Esophagus muscularis mucosa (tissue), 4 donors: Measurements from ENCODE around the gene GPR68. TPM values are rescaled to one million over a fixed set of nuclear protein-coding genes. Genes with fewer than 3 reads are reported as not detected.

Experiments
- DNase-seq: peaks from one replicate; pipeline ENCODE4 v3.0.0-alpha.2; 2017; ENCODE audit errors: extremely low spot score
- H3K27ac ChIP-seq, 4 donors: fragments of 200-600 bp; sonication (generic); replicated peaks in 1 of 4; 1 replicate in 3 of 4; 2 replicates in 1 of 4; pipeline ENCODE4 v1.5.1; 2016 to 2019; ENCODE audit warnings: mild to moderate bottlenecking in 1 of 4
- H3K27me3 ChIP-seq, 4 donors: fragments of 200-600 bp; sonication (generic); one replicate each; pipeline versions ENCODE4 v1.5.1 to v1.6.0; 2016 to 2019
- H3K36me3 ChIP-seq, 4 donors: fragments of 200-600 bp; sonication (generic); one replicate each; pipeline ENCODE4 v1.5.1; 2016 to 2019
- H3K4me1 ChIP-seq, 4 donors: fragments of 200-600 bp; sonication (generic); one replicate each; pipeline ENCODE4 v1.5.1; 2016 to 2019
- H3K4me3 ChIP-seq, 4 donors: fragments of 200-600 bp; sonication (generic); 1 replicate in 2 of 4; 2 replicates in 2 of 4; pipeline ENCODE4 v1.5.1; 2016 to 2019; ENCODE audit warnings: mild to moderate bottlenecking in 4 of 4, moderate library complexity in 1 of 4
- H3K9me3 ChIP-seq, 4 donors: fragments of 200-600 bp; sonication (generic); 1 replicate in 3 of 4; 2 replicates in 1 of 4; pipeline ENCODE4 v1.5.1; 2016 to 2019
- EP300 ChIP-seq: sonication (generic); formaldehyde crosslinking; IDR thresholded peaks from one replicate; pipeline ENCODE4 v1.6.1; 2017; ENCODE audit warnings: antibody characterized with exemption
- POLR2A ChIP-seq: fragments of 450-650 bp; IDR thresholded peaks from one replicate; pipeline ENCODE4 v1.6.1; 2017; ENCODE audit warnings: antibody characterized with exemption, moderate library complexity, mild to moderate bottlenecking, low read depth
- POLR2AphosphoS5 ChIP-seq, 2 donors: sonication (generic); formaldehyde crosslinking; IDR thresholded peaks; one replicate each; pipeline ENCODE4 v1.6.1; 2017; ENCODE audit warnings: antibody characterized with exemption in 2 of 2
- WGBS: methylation state at CpG from one replicate; pipeline ENCODE4 v1.1.5; 2018; 5-methylcytosine and 5-hydroxymethylcytosine counted together
- intact Hi-C: fragments of 100-400 bp; cut with DNase I; formaldehyde crosslinking; loops from one replicate; pipeline ENCODE4 v1.15.1; 2023
- total RNA-seq, 4 donors: library from RNA; depleted of rRNA; stranded (reverse); fragments of >200 nt; gene quantifications; one replicate each; pipeline versions ENCODE4 v1.1.0 to v1.2.1, GENCODE V29; 2016
- TF ChIP-seq, protein P1 (sequence below), 3 experiments: fragments of 200-600 bp in 2 of 3; fragments of 450-650 bp in 1 of 3; sonication (generic) in 2 of 3; IDR thresholded peaks; one replicate each; pipeline ENCODE4 v1.5.1; 2017 to 2019; ENCODE audit warnings: antibody characterized with exemption in 3 of 3, mild to moderate bottlenecking in 2 of 3, moderate library complexity in 1 of 3

The GPR68 gene
- 1 to 10 TPM; 1.3 to 9.1 (median 5.4) TPM for total RNA-seq

GRCh38 chr14:91244501-91244901, at the start of gene GPR68:
Gene GPR68, minus strand, starts transcription at chr14:91244704. Its CDS starts 9,654 bp downstream, at chr14:91235050.
- Histone ChIP-seq H3K4me1 (peaks cover 10 to 31% (median 18%) of the 10 kb centered on the region in 4 donors), H3K9me3 (no peaks in the 10 kb centered on the region), H3K27me3 (peaks cover 0 to 5% (median 0%) of the 10 kb centered on the region in 4 donors), H3K4me3 (peak within 1 kb of the TSS; percentile 23 to 44 (median 25)), H3K36me3 (no peaks in the 10 kb centered on the region), H3K27ac (peak within 1 kb of the TSS; percentile 22 to 65 (median 40))
- no peak for DNase-seq
- 9% methylated on average over 12 of the region's 12 CpGs for WGBS
- TF ChIP-seq POLR2A (no peak), POLR2AphosphoS5 (IDR thresholded peaks at IDR 0.05) (peak in 1 of 2 donors; percentile 45)
- intact Hi-C loops = no loop called here

DNA sequence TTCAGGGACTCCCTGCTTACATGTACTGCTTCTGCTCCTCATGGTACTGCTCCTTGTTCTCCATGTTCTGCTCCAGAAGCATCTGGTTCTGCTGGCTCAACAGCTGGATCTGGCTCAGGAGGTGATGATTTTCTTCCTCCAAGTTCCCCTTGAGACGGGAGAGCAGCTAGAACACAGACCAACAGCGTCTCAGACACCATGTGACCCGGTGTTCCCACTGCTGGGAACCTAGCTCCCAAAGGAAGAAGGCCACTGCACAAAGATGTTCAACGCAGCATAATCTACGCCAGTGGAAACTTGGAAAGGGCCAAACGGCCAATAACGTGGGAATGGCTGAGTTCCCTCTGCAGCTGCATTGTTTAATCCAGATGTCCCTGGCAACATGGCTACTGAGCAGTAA, 49.6 kb upstream of the GPR68 start:
- no peak overlapping the region for H3K4me3 ChIP-seq
- peaks cover 6 to 14% (median 13%) of the 10 kb centered on the region in 4 donors for H3K4me1 ChIP-seq
- peaks cover 0 to 38% (median 4%) of the 10 kb centered on the region in 4 donors for H3K36me3 ChIP-seq
- no peak for DNase-seq
- intact Hi-C loops = no loop called here
- H3K27me3 ChIP-seq = no peaks in the 10 kb centered on the region
- no peak overlapping the region for H3K27ac ChIP-seq
- TF ChIP-seq POLR2A (no peak), EP300 (no peak), POLR2AphosphoS5 (IDR thresholded peaks at IDR 0.05) (no peak)
- TF ChIP-seq, protein P1, sequence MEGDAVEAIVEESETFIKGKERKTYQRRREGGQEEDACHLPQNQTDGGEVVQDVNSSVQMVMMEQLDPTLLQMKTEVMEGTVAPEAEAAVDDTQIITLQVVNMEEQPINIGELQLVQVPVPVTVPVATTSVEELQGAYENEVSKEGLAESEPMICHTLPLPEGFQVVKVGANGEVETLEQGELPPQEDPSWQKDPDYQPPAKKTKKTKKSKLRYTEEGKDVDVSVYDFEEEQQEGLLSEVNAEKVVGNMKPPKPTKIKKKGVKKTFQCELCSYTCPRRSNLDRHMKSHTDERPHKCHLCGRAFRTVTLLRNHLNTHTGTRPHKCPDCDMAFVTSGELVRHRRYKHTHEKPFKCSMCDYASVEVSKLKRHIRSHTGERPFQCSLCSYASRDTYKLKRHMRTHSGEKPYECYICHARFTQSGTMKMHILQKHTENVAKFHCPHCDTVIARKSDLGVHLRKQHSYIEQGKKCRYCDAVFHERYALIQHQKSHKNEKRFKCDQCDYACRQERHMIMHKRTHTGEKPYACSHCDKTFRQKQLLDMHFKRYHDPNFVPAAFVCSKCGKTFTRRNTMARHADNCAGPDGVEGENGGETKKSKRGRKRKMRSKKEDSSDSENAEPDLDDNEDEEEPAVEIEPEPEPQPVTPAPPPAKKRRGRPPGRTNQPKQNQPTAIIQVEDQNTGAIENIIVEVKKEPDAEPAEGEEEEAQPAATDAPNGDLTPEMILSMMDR (IDR thresholded peaks at IDR 0.05) = no peak
- no peaks in the 10 kb centered on the region for H3K9me3 ChIP-seq
- WGBS = 57% methylated on average over 6 of the region's 7 CpGs

- Histone ChIP-seq H3K9me3 (no peaks in the 10 kb centered on the region), H3K4me1 (peaks cover 2 to 5% (median 4%) of the 10 kb centered on the region in 4 donors), H3K4me3 (no peak overlapping the region), H3K36me3 (peaks cover 0 to 38% (median 6%) of the 10 kb centered on the region in 4 donors), H3K27me3 (no peaks in the 10 kb centered on the region), H3K27ac (no peak overlapping the region)
- WGBS = 31% methylated on average over 12 of the region's 12 CpGs
- TF ChIP-seq, protein P1 (IDR thresholded peaks at IDR 0.05) = no peak
- TF ChIP-seq POLR2AphosphoS5 (IDR thresholded peaks at IDR 0.05) (no peak), EP300 (no peak), POLR2A (no peak)
- DNase-seq = no peak
- intact Hi-C loops = no loop called here
These were observed 48.8 kb upstream of the GPR68 start for GRCh38 chr14:91293281-91293680.

DNA sequence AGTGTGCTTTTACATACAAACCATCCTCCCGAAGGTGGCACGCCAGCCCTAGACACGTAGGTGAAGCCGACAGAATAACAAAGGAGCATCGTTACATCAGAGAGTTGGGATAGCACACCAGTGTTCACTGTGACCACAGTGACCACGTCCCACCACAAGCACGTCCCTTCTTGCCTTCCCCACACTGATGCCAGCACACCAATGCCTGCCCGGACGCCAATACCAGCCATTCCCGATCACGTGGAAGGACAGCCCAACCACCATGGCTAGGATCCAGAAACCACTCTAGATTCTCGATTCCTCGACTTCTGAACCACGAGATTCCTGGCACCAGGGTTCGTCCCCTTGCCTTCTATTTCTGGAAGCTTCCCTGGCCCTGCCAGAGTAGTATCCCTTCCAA, 48.0 kb upstream of the GPR68 start:
- Histone ChIP-seq H3K9me3 (no peaks in the 10 kb centered on the region), H3K27ac (no peak overlapping the region), H3K4me1 (no peaks in the 10 kb centered on the region), H3K27me3 (no peaks in the 10 kb centered on the region), H3K4me3 (no peak overlapping the region), H3K36me3 (peaks cover 0 to 38% (median 6%) of the 10 kb centered on the region in 4 donors)
- DNase-seq = no peak
- TF ChIP-seq EP300 = no peak
- TF ChIP-seq, protein P1 (IDR thresholded peaks at IDR 0.05) = no peak
- no peak for TF ChIP-seq POLR2A
- TF ChIP-seq POLR2AphosphoS5 (IDR thresholded peaks at IDR 0.05) = no peak
- WGBS = 85% methylated on average over 14 of the region's 15 CpGs
- intact Hi-C loops = no loop called here

GRCh38 chr14:91291786-91292405, 47.4 kb upstream of the GPR68 start:
- H3K4me1 ChIP-seq = no peaks in the 10 kb centered on the region
- H3K4me3 ChIP-seq = no peak overlapping the region
- H3K27ac ChIP-seq = no peak overlapping the region
- WGBS = 96% methylated on average over 17 of the region's 21 CpGs
- H3K27me3 ChIP-seq = no peaks in the 10 kb centered on the region
- DNase-seq = no peak
- intact Hi-C loops = no loop called here
- TF ChIP-seq POLR2A (no peak), POLR2AphosphoS5 (IDR thresholded peaks at IDR 0.05) (no peak), EP300 (no peak)
- TF ChIP-seq, protein P1 (IDR thresholded peaks at IDR 0.05) = no peak
- H3K9me3 ChIP-seq = no peaks in the 10 kb centered on the region
- peaks cover 0 to 33% (median 6%) of the 10 kb centered on the region in 4 donors for H3K36me3 ChIP-seq
